Kidney (tissue), 14 donors: ENCODE measurements around the gene SLC17A9. TPM values are rescaled to one million over a fixed set of nuclear protein-coding genes. Genes with fewer than 3 reads are reported as not detected.

Experiments
- DNase-seq, 5 donors: peaks; one replicate each; pipeline ENCODE4 v3.0.0-alpha.2; 2013 to 2020
- FAIRE-seq: peaks from 2 replicates; lab custom pipeline; 2012; peaks lifted over from hg19 to GRCh38; lab: Jason Lieb, UNC
- H3K27ac ChIP-seq, 2 donors: one replicate each; pipeline ENCODE4 v1.7.0; 2013; ENCODE audit warnings: low read depth in 2 of 2, low read length in 2 of 2, inconsistent platforms in 1 of 2
- H3K27me3 ChIP-seq: one replicate; pipeline ENCODE4 v1.7.1; 2013; ENCODE audit warnings: low read length, inconsistent platforms; ENCODE audit not compliant: control insufficient read depth, insufficient read depth
- H3K36me3 ChIP-seq, 3 donors: one replicate each; pipeline versions ENCODE4 v1.7.0 to v1.7.1; 2013; ENCODE audit warnings: low read length in 3 of 3, control low read depth in 1 of 3, inconsistent platforms in 1 of 3; ENCODE audit not compliant: insufficient read depth in 3 of 3, control insufficient read depth in 2 of 3
- H3K4me1 ChIP-seq, 3 donors: one replicate each; pipeline versions ENCODE4 v1.7.0 to v1.7.1; 2013; ENCODE audit warnings: low read length in 3 of 3, inconsistent platforms in 1 of 3, low read depth in 1 of 3; ENCODE audit not compliant: control insufficient read depth in 2 of 3, insufficient read depth in 2 of 3
- H3K4me3 ChIP-seq, 3 donors: one replicate each; pipeline versions ENCODE4 v1.7.0 to v1.8.1; 2013; ENCODE audit warnings: low read length in 3 of 3, control low read depth in 1 of 3, inconsistent platforms in 1 of 3
- H3K9ac ChIP-seq, 3 donors: one replicate each; pipeline versions ENCODE4 v1.7.0 to v1.7.1; 2013; ENCODE audit warnings: low read length in 3 of 3, control low read depth in 1 of 3, inconsistent platforms in 1 of 3
- H3K9me3 ChIP-seq, 3 donors: one replicate each; pipeline versions ENCODE4 v1.7.0 to v1.7.1; 2013; ENCODE audit warnings: low read length in 3 of 3, control low read depth in 1 of 3, inconsistent platforms in 1 of 3; ENCODE audit not compliant: control insufficient read depth in 2 of 3, insufficient read depth in 1 of 3
- intact Hi-C: fragments of 100-400 bp; cut with DNase I; formaldehyde crosslinking; loops from one replicate; pipeline ENCODE4 v1.11.1; 2022
- polyA plus RNA-seq: library from polyadenylated mRNA; stranded (reverse); fragments of 350-450 nt; fragmentation: Illumina TruSeq; extraction: RNeasy Lipid Tissue Mini Kit (QIAGEN cat#74804); gene quantifications from one replicate; pipeline ENCODE4 v1.2.3, GENCODE V29; 2014; ENCODE audit warnings: low read depth, low replicate concordance; ENCODE audit not compliant: insufficient read depth
- total RNA-seq: library from RNA; stranded (reverse); fragmentation: NEBNext Ultra II Directional; extraction: Animal tissue kit (Norgen Biotek cat#: 25700); gene quantifications from one replicate; pipeline ENCODE4 v1.2.1, GENCODE V29; 2021
- TF ChIP-seq, protein P1 (sequence below): IDR thresholded peaks from 3 replicates; pipeline ENCODE4 v1.5.1; 2012; ENCODE audit warnings: mild to moderate bottlenecking, moderate library complexity, borderline replicate concordance; ENCODE audit not compliant: insufficient read depth; ENCODE audit errors: extremely low read depth
- donor health status: control.
- donor health status: control.
- donor health status: control.
- donor health status: control.
- donor health status: control.
- donor health status: DM: yes; HTN: yes; CAD: no.
- donor health status: Normal renal cell carcinoma (clear cell type).

The SLC17A9 gene
- total and polyA plus RNA-seq, 2 donors from 2014 or later: 2.0 to 9.5 TPM

- no peaks in the 10 kb centered on the region for H3K27me3 ChIP-seq
- peak within 1 kb of the TSS; percentile 75 to 99 (median 87) for H3K9ac ChIP-seq
- no peak for FAIRE-seq
- peak within 1 kb of the TSS; percentile 85 to 87 (median 86) for H3K4me3 ChIP-seq
- TF ChIP-seq, protein P1, sequence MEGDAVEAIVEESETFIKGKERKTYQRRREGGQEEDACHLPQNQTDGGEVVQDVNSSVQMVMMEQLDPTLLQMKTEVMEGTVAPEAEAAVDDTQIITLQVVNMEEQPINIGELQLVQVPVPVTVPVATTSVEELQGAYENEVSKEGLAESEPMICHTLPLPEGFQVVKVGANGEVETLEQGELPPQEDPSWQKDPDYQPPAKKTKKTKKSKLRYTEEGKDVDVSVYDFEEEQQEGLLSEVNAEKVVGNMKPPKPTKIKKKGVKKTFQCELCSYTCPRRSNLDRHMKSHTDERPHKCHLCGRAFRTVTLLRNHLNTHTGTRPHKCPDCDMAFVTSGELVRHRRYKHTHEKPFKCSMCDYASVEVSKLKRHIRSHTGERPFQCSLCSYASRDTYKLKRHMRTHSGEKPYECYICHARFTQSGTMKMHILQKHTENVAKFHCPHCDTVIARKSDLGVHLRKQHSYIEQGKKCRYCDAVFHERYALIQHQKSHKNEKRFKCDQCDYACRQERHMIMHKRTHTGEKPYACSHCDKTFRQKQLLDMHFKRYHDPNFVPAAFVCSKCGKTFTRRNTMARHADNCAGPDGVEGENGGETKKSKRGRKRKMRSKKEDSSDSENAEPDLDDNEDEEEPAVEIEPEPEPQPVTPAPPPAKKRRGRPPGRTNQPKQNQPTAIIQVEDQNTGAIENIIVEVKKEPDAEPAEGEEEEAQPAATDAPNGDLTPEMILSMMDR: peak; percentile 67
- peak; percentile 89 to 96 (median 94) for DNase-seq
- H3K9me3 ChIP-seq: no peaks in the 10 kb centered on the region
- H3K4me1 ChIP-seq: peaks cover 4 to 42% (median 34%) of the 10 kb centered on the region in 3 donors
- peak within 1 kb of the TSS; percentile 92 to 94 for H3K27ac ChIP-seq
- intact Hi-C loops: no loop called here
- H3K36me3 ChIP-seq: no peaks in the 10 kb centered on the region
These were observed 26.0 kb upstream of the SLC17A9 start, which contains the start of gene DIDO1 for GRCh38 chr20:62926229-62927127. TSS of gene DIDO1 (minus strand) at chr20:62926505.

GRCh38 chr20:62927128-62927705 is 25.3 kb upstream of the SLC17A9 start:
- Histone ChIP-seq H3K4me1 (peaks cover 4 to 40% (median 30%) of the 10 kb centered on the region in 3 donors), H3K27me3 (no peaks in the 10 kb centered on the region), H3K4me3 (peak overlapping the region; percentile 30 to 87 (median 73)), H3K36me3 (no peaks in the 10 kb centered on the region), H3K27ac (peak overlapping the region in 1 of 2 donors; percentile 92), H3K9ac (peak overlapping the region in 1 of 3 donors; percentile 99), H3K9me3 (no peaks in the 10 kb centered on the region)
- intact Hi-C loops: no loop called here
- TF ChIP-seq, protein P1: no peak
- DNase-seq: no peak
- FAIRE-seq: no peak

- peak in 1 of 5 donors; percentile 33 for DNase-seq
- TF ChIP-seq, protein P1: no peak
- intact Hi-C loops: no loop called here
- no peaks in the 10 kb centered on the region for H3K9me3 ChIP-seq
- H3K4me1 ChIP-seq: peaks cover 4 to 34% (median 19%) of the 10 kb centered on the region in 3 donors
- H3K27ac ChIP-seq: peak overlapping the region; percentile 63 to 79
- peak overlapping the region; percentile 34 to 72 (median 59) for H3K4me3 ChIP-seq
- no peaks in the 10 kb centered on the region for H3K36me3 ChIP-seq
- no peaks in the 10 kb centered on the region for H3K27me3 ChIP-seq
- FAIRE-seq: no peak
- H3K9ac ChIP-seq: peak overlapping the region in 2 of 3 donors; percentile 51 to 99
These were observed 24.1 kb upstream of the SLC17A9 start for GRCh38 chr20:62928246-62928939.
